NOMO-1 treated with dmso at 0.1 percent for 144 hours (cell line): ENCODE measurements around the gene CENPU.
A peak's percentile ranks its signal among the peaks of the same experiment; 100 is the strongest.
"Not testable (repeated sequence)": the region's sequence is repeated elsewhere in the genome, so short reads cannot be mapped to it uniquely, and the experiment has no call there.

Experiments used
- DNase-seq: peaks from one replicate; lab custom pipeline; 2025; ENCODE audit not compliant: unreplicated experiment; lab: John Stamatoyannopoulos, UW

Gene CENPU

GRCh38 chr4:184733654-184734524 is at the start of gene CENPU:
TSS of gene CENPU (minus strand) at chr4:184734096. CDS start at chr4:184734062, 34 bp downstream.
- DNase-seq, result peak; percentile 98

GRCh38 chr4:184782731-184783373 is 49.0 kb upstream of the CENPU start:
- DNase-seq, result no peak

GRCh38 chr4:184779160-184779559 is 45.3 kb upstream of the CENPU start:
- not testable (repeated sequence) for DNase-seq

- no peak for DNase-seq
Observed at GRCh38 chr4:184778325-184778724, 44.4 kb upstream of the CENPU start.

- no peak for DNase-seq
Observed at GRCh38 chr4:184776821-184777220, 42.9 kb upstream of the CENPU start.

GRCh38 chr4:184775854-184776555 is 42.1 kb upstream of the CENPU start:
- no peak for DNase-seq

GRCh38 chr4:184774152-184774551 is 40.3 kb upstream of the CENPU start:
- DNase-seq, result no peak

GRCh38 chr4:184771416-184771815 is 37.5 kb upstream of the CENPU start:
- DNase-seq, result no peak

- DNase-seq, result no peak
Observed at GRCh38 chr4:184769141-184769765, 35.4 kb upstream of the CENPU start.

- DNase-seq, result no peak
Observed at GRCh38 chr4:184768296-184768695, 34.4 kb upstream of the CENPU start.

- no peak for DNase-seq
Observed at GRCh38 chr4:184766446-184766845, 32.5 kb upstream of the CENPU start.

- DNase-seq, result no peak
Observed at GRCh38 chr4:184765473-184766340, 31.8 kb upstream of the CENPU start.

GRCh38 chr4:184764601-184765000 is 30.7 kb upstream of the CENPU start:
- DNase-seq, result no peak

- no peak for DNase-seq
Observed at GRCh38 chr4:184763150-184763780, 29.4 kb upstream of the CENPU start.

GRCh38 chr4:184762100-184762499 is 28.2 kb upstream of the CENPU start:
- DNase-seq, result no peak

- no peak for DNase-seq
Observed at GRCh38 chr4:184760681-184761080, 26.8 kb upstream of the CENPU start.

- no peak for DNase-seq
Observed at GRCh38 chr4:184757810-184758209, 23.9 kb upstream of the CENPU start.

GRCh38 chr4:184756399-184756798 is 22.5 kb upstream of the CENPU start:
- no peak for DNase-seq

- DNase-seq, result no peak
Observed at GRCh38 chr4:184755278-184755677, 21.4 kb upstream of the CENPU start.
